Measurements from ENCODE around the gene GTF2H3.
"Not testable (repeated sequence)": the region's sequence is repeated elsewhere in the genome, so short reads cannot be mapped to it uniquely, and the experiment has no call there.

Gene GTF2H3

GRCh38 chr12:123633379-123634141 lies at the start of gene GTF2H3, which contains the start of gene EIF2B1:
TSS of gene GTF2H3 (plus strand) at chr12:123633829. CDS start at chr12:123633860, 31 bp downstream.
TSS of gene EIF2B1 (minus strand) at chr12:123633686. CDS start at chr12:123633557, 129 bp downstream.
- peak; percentile 93 to 96 for DNase-seq

- DNase-seq, result no peak
Measured at GRCh38 chr12:123591702-123592481, 41.7 kb upstream of the GTF2H3 start.

GRCh38 chr12:123595729-123596128 lies 37.9 kb upstream of the GTF2H3 start:
- no peak for DNase-seq

GRCh38 chr12:123597100-123597499 lies 36.5 kb upstream of the GTF2H3 start:
- DNase-seq, result no peak

- no peak for DNase-seq
Measured at GRCh38 chr12:123598522-123598921, 35.1 kb upstream of the GTF2H3 start.

- no peak for DNase-seq
Measured at GRCh38 chr12:123599310-123599709, 34.3 kb upstream of the GTF2H3 start.

GRCh38 chr12:123599721-123600120 lies 33.9 kb upstream of the GTF2H3 start:
- no peak for DNase-seq

- peak; percentile 61 to 86 for DNase-seq
Measured at GRCh38 chr12:123601602-123602489, 31.8 kb upstream of the GTF2H3 start, which contains the start of gene DDX55. TSS of gene DDX55 (plus strand) at chr12:123602099. CDS start at chr12:123602149, 50 bp downstream.

GRCh38 chr12:123602651-123603195 lies 30.9 kb upstream of the GTF2H3 start:
- DNase-seq, result no peak

GRCh38 chr12:123603495-123603894 lies 30.1 kb upstream of the GTF2H3 start:
- DNase-seq, result not testable (repeated sequence)

- DNase-seq, result no peak
Measured at GRCh38 chr12:123607756-123608155, 25.9 kb upstream of the GTF2H3 start.

GRCh38 chr12:123608182-123608581 lies 25.4 kb upstream of the GTF2H3 start:
- DNase-seq, result no peak

GRCh38 chr12:123614110-123614509 lies 19.5 kb upstream of the GTF2H3 start:
- no peak for DNase-seq

GRCh38 chr12:123614531-123614930 lies 19.1 kb upstream of the GTF2H3 start:
- DNase-seq, result no peak

- DNase-seq, result no peak
Measured at GRCh38 chr12:123617144-123617543, 16.5 kb upstream of the GTF2H3 start.

- DNase-seq, result no peak
Measured at GRCh38 chr12:123617580-123617979, 16.0 kb upstream of the GTF2H3 start.

- DNase-seq, result no peak
Measured at GRCh38 chr12:123621101-123621500, 12.5 kb upstream of the GTF2H3 start.

GRCh38 chr12:123621619-123622530 lies 11.8 kb upstream of the GTF2H3 start:
- DNase-seq, result no peak

GRCh38 chr12:123634142-123634561 lies 523 bp downstream of the GTF2H3 start:
- DNase-seq, result no peak

- no peak for DNase-seq
Measured at GRCh38 chr12:123643911-123644310, 10.3 kb downstream of the GTF2H3 start.

GRCh38 chr12:123645380-123645779 lies 11.8 kb downstream of the GTF2H3 start:
- no peak for DNase-seq

Measured in NCI-H1930 (cell line).